AG20443 (cell line): ENCODE data around the gene CUEDC1.
"Not testable (repeated sequence)": the region's sequence is repeated elsewhere in the genome, so short reads cannot be mapped to it uniquely, and the experiment has no call there.

ENCODE experiments used
- DNase-seq: peaks from one replicate; pipeline ENCODE4 v3.0.0; 2012; ENCODE audit warnings: low spot score, mixed read lengths

CUEDC1 gene

GRCh38 chr17:57984936-57985674 is 29.9 kb upstream of the CUEDC1 start:
- DNase-seq: no peak

- DNase-seq: no peak
Measured at GRCh38 chr17:57984261-57984890, 29.2 kb upstream of the CUEDC1 start.

GRCh38 chr17:57983446-57983845 is 28.2 kb upstream of the CUEDC1 start:
- DNase-seq: no peak

- no peak for DNase-seq
Measured at GRCh38 chr17:57982452-57983170, 27.4 kb upstream of the CUEDC1 start.

- DNase-seq: no peak
Measured at GRCh38 chr17:57980522-57980921, 25.3 kb upstream of the CUEDC1 start.

DNA sequence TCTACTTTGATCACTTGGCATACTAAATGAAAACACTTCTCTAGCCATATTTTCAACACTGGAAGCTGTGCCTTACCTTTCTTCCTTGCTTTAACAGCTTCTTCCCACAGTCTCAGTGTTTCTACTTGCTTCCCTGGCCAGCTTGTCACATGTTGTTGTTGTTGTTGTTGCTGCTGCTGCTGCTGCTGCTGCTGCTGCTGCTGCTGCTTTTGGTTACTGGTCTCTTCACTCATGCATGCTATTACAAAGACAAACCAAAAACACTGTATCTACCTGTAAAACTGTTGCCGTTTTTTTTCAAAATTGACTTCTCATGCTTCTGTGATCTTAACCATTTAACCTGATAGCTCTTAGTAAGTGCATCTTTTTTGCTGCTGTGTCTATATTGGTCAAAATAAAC is 23.9 kb upstream of the CUEDC1 start:
- no peak for DNase-seq

GRCh38 chr17:57976594-57976993 is 21.4 kb upstream of the CUEDC1 start:
- no peak for DNase-seq

DNA sequence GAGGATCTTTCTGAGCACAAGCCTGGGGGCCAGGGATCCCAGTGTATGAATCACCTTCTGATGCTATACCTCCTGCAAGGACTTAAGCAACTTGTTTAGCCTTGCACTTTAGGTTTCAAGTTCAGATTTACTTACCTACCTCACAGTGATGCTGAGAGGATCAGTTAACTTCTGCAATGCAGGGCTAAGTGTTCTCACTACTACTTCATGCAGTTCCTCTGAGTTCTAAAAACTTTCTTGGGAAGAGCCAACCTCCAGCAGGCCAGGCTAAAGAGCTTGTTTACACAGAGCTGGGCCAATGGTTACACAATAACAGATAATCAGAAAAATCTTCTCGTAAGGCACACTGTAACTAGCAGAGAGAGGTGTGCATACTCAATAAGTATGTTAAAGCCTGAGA is 19.8 kb upstream of the CUEDC1 start:
- peak; percentile 32 for DNase-seq

DNA sequence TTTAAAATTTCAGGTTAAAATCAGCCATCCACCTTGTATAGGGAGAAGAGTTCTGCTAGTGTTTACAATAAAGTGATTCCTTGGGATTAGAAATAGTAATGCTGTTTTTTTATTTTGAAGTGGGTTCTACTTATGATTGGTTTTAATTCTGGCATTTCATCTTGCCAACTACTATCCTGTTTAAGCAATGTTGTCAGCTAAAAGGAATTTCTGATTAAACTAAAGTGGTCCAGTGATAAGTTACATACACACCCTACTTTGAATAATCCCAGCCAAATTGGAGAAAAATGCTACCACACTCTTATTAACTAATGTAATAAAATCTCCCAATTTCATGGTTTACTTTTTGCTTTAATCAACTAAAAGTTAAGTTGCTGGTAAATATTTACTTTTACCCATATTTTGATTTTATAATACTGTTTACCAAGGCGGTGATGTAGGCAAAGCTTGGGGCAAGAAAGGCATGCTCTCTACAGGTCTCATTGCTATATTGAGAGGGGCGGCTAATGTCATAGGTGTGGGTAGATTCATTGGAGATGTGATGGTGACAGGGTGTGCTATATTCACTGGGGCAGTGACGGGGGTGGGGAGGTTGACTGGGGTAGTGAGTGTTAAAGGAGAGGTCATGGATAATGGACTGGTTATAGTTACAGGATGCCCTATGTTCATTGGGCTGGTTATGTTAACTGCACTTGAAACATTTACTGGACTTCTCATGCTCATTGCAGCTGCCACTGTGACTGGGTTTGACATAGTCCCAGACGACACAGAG is 19.0 kb upstream of the CUEDC1 start:
- not testable (repeated sequence) for DNase-seq

- no peak for DNase-seq
Measured at GRCh38 chr17:57972151-57972550, 16.9 kb upstream of the CUEDC1 start.

DNA sequence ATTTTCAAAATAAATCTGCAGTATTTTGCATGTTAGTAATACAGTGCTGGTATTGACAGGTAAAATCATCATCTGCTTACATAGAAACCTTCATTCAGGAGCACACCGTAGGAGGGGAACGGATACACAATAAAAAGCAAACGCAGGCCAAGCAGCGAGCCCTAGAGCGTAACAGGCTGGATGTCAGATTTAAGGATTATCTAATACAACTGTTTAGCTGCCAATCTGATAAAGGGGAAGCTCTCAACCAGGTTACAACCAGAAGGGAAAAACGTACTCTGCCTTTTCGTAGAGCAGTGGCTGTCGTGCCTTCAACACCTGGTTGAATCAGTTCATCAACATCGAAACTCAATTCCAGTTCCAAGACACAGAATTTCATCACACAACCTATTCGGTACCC is 16.4 kb upstream of the CUEDC1 start:
- DNase-seq: no peak

DNA sequence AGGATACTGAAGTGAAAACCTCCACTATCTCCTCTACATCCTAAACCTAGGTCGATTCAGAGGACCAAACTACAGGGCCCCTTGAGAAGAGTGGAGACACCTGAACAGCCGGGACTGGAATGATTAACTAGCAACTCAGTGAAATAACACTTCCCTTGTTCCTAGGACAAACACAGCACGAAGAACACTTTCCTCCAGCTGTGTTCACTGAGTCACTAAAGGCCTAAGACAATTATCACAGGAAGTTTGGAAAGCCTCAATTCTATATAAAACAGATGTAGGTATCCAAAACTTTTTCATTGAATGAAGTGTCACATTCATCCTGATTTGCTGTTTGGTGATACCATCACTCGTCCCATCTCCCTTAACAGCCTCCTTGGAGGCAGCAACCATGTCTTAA is 15.5 kb upstream of the CUEDC1 start:
- DNase-seq: peak; percentile 65

DNA sequence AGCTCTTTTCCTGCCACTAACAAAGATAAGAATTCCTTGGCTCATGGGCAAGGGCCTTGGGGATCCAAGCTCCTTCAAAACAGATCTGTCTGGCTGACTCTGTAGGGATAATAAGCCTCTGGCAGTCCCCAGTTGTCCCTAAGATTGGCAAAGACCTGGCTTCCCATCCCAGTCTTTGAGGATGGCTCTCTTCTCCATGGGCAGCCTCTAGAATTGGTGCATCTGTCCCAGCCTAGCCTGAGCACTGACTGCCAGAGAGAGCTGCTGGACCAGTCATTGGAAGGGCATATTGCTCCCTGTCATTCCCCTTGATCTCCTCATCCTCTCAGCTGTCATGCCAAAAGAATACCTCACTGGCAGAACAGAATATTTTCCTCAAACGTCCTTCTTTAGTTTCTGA is 13.2 kb upstream of the CUEDC1 start:
- no peak for DNase-seq

DNA sequence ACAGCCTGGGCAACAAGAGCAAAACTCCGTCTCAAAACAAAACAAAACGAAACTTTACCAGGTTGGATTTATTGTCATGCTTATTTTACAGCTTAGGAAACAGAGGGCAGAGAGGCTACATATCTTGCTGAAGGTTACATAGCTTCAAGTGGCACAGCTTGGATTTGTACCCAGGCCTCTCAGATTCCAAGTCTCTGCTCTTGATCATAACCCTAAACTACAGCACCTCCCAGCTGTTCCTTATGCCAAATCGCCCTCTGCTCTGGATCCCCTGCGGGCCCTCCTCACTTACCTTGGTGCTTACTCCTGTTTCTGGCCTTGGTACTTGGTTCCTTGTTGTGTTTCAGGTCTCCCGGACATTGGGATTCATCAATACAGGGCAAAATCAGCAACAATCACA is 11.7 kb upstream of the CUEDC1 start:
- no peak for DNase-seq

DNA sequence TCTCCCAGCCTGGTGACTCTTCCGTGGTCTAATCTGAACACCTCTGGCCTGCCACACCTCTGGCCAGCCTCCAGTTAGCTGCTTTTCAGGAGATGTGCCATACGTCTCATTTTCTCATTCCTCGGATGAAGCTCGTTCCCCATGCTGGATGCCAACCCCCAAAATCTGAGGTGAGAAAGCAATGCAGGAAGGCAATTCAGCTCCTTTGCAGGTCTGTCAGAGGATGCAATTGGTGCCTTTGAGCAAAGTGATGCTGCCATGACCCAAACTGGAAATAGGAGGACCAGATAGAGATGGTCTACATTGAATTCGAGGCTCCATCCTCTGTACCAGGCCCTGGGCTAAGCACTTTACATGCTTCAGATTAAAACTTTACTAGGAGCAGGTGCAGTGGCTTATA is 11.0 kb upstream of the CUEDC1 start:
- no peak for DNase-seq

DNA sequence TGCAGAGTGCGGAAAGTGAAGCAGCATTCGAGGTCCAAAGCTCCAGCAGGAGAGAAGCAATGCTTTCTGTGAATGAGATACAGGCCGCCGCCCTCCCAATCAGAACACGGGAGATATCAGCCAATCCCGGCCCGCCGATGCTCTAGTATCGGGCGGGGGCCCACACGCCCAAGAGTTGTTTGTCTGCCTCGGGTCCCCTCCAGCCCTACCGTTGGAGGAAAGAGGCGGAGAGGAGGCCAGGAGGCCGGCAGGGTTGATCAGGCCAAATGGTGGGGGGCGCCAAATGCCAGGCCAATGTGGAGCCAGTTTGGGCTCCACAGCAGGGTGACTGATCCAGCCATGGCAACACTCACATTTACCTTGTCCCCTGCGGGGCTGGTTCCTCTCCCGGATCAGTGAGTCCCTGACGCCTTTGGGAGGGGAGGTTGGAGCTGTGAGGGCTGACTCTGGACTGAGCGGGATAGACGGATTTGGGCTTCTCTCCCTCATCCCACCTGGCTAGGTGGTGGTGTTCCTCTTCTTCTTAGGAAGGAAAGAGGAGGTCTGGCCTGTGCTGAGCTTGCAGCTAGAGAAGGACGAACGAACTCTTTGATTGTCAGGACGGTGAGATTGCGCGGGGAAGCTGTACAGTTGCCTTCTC is 10.4 kb upstream of the CUEDC1 start:
- no peak for DNase-seq

- no peak for DNase-seq
Measured at GRCh38 chr17:57963149-57963511, 7.9 kb upstream of the CUEDC1 start.

GRCh38 chr17:57962279-57963148 is 7.3 kb upstream of the CUEDC1 start:
- no peak for DNase-seq

GRCh38 chr17:57959929-57960328 is 4.7 kb upstream of the CUEDC1 start:
- DNase-seq: no peak

DNA sequence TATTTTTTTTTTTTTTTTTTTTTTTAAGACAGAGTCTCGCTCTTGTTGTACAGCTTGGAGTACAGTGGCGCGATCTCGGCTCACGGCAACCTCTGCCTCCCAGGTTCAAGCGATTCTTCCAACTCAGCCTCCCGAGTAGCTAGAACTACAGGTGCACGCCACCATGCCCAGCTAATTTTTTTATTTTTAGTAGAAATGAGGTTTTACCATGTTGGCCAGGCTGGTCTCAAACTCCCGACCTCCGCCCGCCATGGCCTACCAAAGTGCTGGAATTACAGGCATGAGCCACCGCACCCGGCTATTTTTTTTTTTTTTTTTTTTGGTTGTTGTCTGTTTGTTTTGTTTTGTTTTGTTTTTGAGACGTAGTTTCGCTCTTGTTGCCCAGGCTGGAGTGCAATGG is 3.2 kb upstream of the CUEDC1 start:
- DNase-seq: not testable (repeated sequence)

GRCh38 chr17:57957886-57958285 is 2.7 kb upstream of the CUEDC1 start:
- DNase-seq: no peak
